ACC112 (cell line): ENCODE results near the gene PSME1.

Source experiments
- H2AFZ ChIP-seq: fragments of 200-600 bp; sonication (generic); one replicate; pipeline ENCODE4 v1.6.0; 2017; ENCODE audit warnings: antibody characterized with exemption, low read length; ENCODE audit not compliant: unreplicated experiment
- H3K27ac ChIP-seq: fragments of 200-600 bp; sonication (generic); 2 replicates; pipeline ENCODE4 v1.5.1; 2014; ENCODE audit warnings: low read depth, mild to moderate bottlenecking, antibody characterized with exemption, low read length, moderate library complexity
- H3K27me3 ChIP-seq: fragments of 200-600 bp; sonication (generic); 2 replicates; pipeline ENCODE4 v1.6.1; 2014; ENCODE audit warnings: mild to moderate bottlenecking, antibody characterized with exemption, low read length, moderate library complexity, mixed read lengths; ENCODE audit not compliant: insufficient read depth
- H3K36me3 ChIP-seq: fragments of 200-600 bp; sonication (generic); 2 replicates; pipeline ENCODE4 v1.6.1; 2016; ENCODE audit warnings: mild to moderate bottlenecking, antibody characterized with exemption, low read length, moderate library complexity, mixed read lengths; ENCODE audit not compliant: insufficient read depth
- H3K4me1 ChIP-seq: fragments of 200-600 bp; sonication (generic); one replicate; pipeline ENCODE4 v1.6.1; 2016; ENCODE audit warnings: low read length, mixed read lengths; ENCODE audit not compliant: insufficient read depth, unreplicated experiment, control insufficient read depth
- H3K4me3 ChIP-seq: fragments of 200-600 bp; sonication (generic); 2 replicates; pipeline ENCODE4 v1.5.1; 2014; ENCODE audit warnings: mild to moderate bottlenecking, low read depth, low read length
- H3K79me2 ChIP-seq: fragments of 200-600 bp; sonication (generic); one replicate; pipeline ENCODE4 v1.6.0; 2016; ENCODE audit warnings: low read length; ENCODE audit not compliant: control insufficient read depth, unreplicated experiment, insufficient read depth

PSME1 gene

GRCh38 chr14:24135834-24136683 lies at the start of gene PSME1:
TSS of gene PSME1 (plus strand) at chr14:24136194. CDS start at chr14:24136263, 69 bp downstream.
- Histone ChIP-seq H3K4me3 (peak within 1 kb of the TSS; percentile 93), H2AFZ (peak within 1 kb of the TSS; percentile 62), H3K4me1 (peaks cover 30% of the 10 kb centered on the region), H3K79me2 (peaks cover 45% of the 10 kb centered on the region), H3K27ac (peak within 1 kb of the TSS; percentile 54; the same call in 1 of the 2 replicates), H3K36me3 (peaks cover 6% of the 10 kb centered on the region; the same call in 1 of the 2 replicates), H3K27me3 (no peaks in the 10 kb centered on the region)

GRCh38 chr14:24087004-24087403 lies 49.0 kb upstream of the PSME1 start:
- Histone ChIP-seq H3K27ac (no peak overlapping the region), H3K4me1 (no peaks in the 10 kb centered on the region), H3K27me3 (peaks cover 20% of the 10 kb centered on the region)

GRCh38 chr14:24088095-24088494 lies 47.9 kb upstream of the PSME1 start:
- Histone ChIP-seq H3K27ac (no peak overlapping the region), H3K36me3 (no peaks in the 10 kb centered on the region), H3K79me2 (no peaks in the 10 kb centered on the region), H2AFZ (no peak overlapping the region), H3K4me3 (no peak overlapping the region), H3K4me1 (no peaks in the 10 kb centered on the region), H3K27me3 (peaks cover 9% of the 10 kb centered on the region)

More at GRCh38 chr14:24087004-24087403, 49.0 kb upstream of the PSME1 start:
- no peaks in the 10 kb centered on the region for H3K79me2 ChIP-seq
- no peaks in the 10 kb centered on the region for H3K36me3 ChIP-seq
- H2AFZ ChIP-seq, result no peak overlapping the region
- no peak overlapping the region for H3K4me3 ChIP-seq

GRCh38 chr14:24089890-24090289 lies 46.1 kb upstream of the PSME1 start:
- Histone ChIP-seq H2AFZ (no peak overlapping the region), H3K4me3 (no peak overlapping the region), H3K4me1 (no peaks in the 10 kb centered on the region), H3K27ac (no peak overlapping the region), H3K79me2 (peaks cover under 1% of the 10 kb centered on the region), H3K36me3 (no peaks in the 10 kb centered on the region), H3K27me3 (no peaks in the 10 kb centered on the region)

GRCh38 chr14:24092110-24092504 lies 43.9 kb upstream of the PSME1 start:
- Histone ChIP-seq H3K27me3 (no peaks in the 10 kb centered on the region), H3K27ac (no peak overlapping the region), H2AFZ (no peak overlapping the region), H3K79me2 (peaks cover 10% of the 10 kb centered on the region), H3K4me1 (peaks cover 4% of the 10 kb centered on the region), H3K4me3 (no peak overlapping the region), H3K36me3 (no peaks in the 10 kb centered on the region)

DNA sequence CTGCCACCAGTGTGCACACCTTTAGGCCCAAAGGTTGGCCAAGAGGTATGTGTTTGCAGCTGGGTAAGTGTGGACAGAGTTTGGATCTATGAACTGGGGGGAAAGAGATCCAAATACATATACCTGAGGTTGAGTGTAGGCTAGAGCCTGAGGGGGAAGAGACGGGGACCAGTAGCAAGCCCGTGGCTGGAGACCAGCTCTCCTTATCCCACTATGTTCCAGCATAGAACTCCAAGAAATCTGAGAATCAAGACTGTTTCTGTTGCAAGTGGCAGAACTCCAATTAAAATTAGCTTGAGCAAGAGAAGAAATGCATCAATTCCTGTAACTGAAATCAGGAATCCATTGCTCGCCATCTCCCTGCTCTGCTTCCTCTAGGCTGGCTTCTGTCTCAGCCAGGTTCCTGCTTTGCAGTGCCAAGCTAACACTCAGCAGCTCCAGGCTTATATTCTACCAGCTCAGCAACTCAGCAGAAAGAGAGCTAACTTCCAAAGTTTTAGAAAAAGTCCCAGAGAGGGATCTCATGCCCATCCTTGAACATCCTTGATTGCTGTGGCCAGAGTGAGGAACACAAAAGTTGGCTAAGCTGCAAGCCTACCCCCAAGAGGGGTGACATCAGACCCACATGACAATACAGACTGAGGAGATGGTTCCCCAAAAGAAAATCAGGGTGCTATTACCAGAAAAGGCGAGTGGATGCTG lies 43.3 kb upstream of the PSME1 start:
- Histone ChIP-seq H3K79me2 (peaks cover 10% of the 10 kb centered on the region), H2AFZ (no peak overlapping the region), H3K4me1 (peaks cover 4% of the 10 kb centered on the region), H3K36me3 (no peaks in the 10 kb centered on the region), H3K27me3 (no peaks in the 10 kb centered on the region), H3K4me3 (no peak overlapping the region), H3K27ac (no peak overlapping the region)

GRCh38 chr14:24093207-24093900 lies 42.6 kb upstream of the PSME1 start:
- Histone ChIP-seq H3K36me3 (no peaks in the 10 kb centered on the region), H3K79me2 (peaks cover 10% of the 10 kb centered on the region), H3K4me3 (peak overlapping the region; percentile 87; the same call in 1 of the 2 replicates), H2AFZ (no peak overlapping the region), H3K27ac (no peak overlapping the region), H3K4me1 (peaks cover 4% of the 10 kb centered on the region), H3K27me3 (no peaks in the 10 kb centered on the region)

DNA sequence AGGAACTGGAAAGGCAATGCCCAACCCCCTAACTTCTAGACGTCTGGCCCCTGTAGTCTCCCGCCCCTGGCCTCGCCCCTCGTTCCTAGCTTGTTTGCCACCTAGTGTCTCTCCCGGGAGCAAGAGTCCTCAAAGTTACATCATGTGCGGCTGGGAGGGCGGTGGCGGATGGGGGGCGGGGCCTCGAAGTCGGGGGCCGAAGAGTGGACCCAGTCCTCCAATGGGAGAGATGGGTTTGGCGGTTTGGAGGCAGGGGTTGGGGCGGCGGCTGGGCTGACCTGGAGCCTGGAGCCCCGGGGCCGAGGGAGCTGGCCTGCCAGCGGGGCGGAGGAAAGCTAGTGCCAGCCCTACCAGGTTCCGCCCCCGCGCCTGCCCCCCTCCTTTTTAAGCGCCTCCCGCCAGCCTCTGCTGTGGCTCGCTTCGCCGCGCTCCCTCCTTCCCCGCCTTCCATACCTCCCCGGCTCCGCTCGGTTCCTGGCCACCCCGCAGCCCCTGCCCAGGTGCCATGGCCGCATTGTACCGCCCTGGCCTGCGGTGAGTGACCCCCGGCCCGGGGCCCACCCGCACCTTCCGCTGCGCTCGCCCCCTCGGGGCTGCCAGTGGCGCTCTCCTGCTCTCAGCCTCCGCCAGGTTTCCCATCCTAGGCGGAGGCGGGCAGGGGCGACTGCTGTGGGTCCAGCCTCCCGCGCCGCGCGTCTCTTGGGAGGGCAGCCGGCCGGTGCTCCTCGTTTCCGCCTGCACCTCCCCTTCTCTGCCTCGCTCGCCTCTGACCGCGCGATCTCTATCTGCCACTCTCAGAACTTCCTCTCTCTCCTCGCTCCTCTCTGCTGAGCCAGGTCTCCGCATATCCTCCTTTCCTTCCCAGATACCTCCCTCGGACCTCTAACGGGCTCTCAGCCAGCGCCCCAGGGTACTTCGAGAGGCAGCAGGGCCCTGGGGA lies 41.8 kb upstream of the PSME1 start, which contains the start of gene PCK2:
Gene PCK2, plus strand, starts transcription at position 411 of the 940 bp plus-strand sequence. Its CDS starts 95 bp downstream, at position 506.
- H3K27ac ChIP-seq, result no peak within 1 kb of the TSS
- no peaks in the 10 kb centered on the region for H3K27me3 ChIP-seq
- H3K79me2 ChIP-seq, result peaks cover 10% of the 10 kb centered on the region
- H2AFZ ChIP-seq, result peak within 1 kb of the TSS; percentile 82
- H3K36me3 ChIP-seq, result no peaks in the 10 kb centered on the region
- H3K4me3 ChIP-seq, result peak within 1 kb of the TSS; percentile 87
- peaks cover 4% of the 10 kb centered on the region for H3K4me1 ChIP-seq

DNA sequence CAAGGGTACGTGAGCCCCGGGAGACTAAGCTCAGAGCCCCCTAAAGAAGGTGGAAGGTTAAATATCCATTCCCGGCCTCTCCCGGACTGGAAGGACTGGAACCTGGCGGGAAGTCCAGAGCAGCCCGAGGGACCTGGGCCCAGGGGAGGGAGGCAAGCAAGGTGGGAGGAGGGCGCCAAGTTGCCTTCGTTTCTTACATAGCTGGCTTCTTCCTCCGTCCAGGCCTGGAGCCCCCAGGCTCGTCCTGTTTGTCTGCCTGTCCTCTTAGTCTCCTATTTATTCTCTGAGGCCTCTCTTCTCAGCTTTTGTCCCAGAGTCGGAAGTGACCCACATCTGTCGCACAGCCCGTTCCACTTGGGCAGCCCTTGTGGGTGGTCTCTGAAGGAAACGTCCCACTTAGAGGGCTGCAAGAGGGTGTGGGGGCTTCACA lies 41.1 kb upstream of the PSME1 start:
- H3K36me3 ChIP-seq, result 0 out of 2 replicates have a peak, but pooled peaks cover 6% of the 10 kb centered on the region
- no peaks in the 10 kb centered on the region for H3K27me3 ChIP-seq
- H3K4me1 ChIP-seq, result peaks cover 4% of the 10 kb centered on the region
- peaks cover 10% of the 10 kb centered on the region for H3K79me2 ChIP-seq
- no peak overlapping the region for H3K27ac ChIP-seq
- peak overlapping the region; percentile 87 for H3K4me3 ChIP-seq
- H2AFZ ChIP-seq, result peak overlapping the region; percentile 82
